GM21390 (cell line): ENCODE results near the gene ZNRD2.
A peak's percentile ranks its signal among the peaks of the same experiment; 100 is the strongest.

Experiments
- ATAC-seq: cut with Tn5 transposase; IDR thresholded peaks from one replicate; pipeline ENCODE4 v1.9.1; 2021; ENCODE audit not compliant: unreplicated experiment

The ZNRD2 gene

DNA sequence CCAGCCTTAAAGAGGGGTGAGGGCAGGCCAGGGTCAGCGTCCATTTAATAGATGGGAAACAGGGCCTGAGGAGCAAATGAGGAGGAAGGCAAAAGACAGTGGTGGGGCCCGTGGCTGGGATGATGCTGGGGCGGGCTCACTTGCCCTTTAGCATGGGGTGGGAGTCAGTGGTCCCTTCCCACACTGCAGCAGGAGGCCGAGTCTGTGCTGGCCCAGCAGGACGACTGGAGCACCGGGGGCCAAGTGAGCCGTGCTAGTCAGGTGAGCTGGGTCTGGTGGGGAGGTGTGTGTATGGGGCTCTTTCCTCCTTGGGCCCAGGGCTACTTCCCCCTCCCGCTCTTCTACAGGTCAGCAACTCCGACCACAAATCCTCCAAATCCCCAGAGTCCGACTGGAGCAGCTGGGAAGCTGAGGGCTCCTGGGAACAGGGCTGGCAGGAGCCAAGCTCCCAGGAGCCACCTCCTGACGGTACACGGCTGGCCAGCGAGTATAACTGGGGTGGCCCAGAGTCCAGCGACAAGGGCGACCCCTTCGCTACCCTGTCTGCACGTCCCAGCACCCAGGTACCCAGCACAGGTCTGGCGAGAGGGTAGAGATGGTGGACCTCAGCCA is 32.6 kb upstream of the ZNRD2 start:
- ATAC-seq, result no peak

DNA sequence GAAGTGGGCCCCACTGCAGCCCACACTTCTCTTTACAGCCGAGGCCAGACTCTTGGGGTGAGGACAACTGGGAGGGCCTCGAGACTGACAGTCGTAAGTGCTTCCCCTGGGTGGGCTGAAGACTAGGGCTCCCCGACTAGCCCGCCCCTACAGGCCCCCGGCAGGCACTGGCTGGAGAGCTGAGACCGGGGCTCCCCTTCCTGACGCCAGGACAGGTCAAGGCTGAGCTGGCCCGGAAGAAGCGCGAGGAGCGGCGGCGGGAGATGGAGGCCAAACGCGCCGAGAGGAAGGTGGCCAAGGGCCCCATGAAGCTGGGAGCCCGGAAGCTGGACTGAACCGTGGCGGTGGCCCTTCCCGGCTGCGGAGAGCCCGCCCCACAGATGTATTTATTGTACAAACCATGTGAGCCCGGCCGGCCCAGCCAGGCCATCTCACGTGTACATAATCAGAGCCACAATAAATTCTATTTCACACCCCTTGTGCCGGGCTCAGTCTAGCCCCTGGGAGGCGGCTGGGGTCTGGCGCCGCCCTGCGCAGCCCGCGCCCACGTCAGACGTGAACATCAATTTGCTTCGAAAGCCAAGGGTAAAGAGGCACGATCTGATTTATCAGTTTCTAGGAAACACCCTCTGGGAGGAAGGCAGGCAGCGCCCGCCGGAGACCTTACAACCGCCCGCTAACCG is 31.9 kb upstream of the ZNRD2 start:
- no peak for ATAC-seq

DNA sequence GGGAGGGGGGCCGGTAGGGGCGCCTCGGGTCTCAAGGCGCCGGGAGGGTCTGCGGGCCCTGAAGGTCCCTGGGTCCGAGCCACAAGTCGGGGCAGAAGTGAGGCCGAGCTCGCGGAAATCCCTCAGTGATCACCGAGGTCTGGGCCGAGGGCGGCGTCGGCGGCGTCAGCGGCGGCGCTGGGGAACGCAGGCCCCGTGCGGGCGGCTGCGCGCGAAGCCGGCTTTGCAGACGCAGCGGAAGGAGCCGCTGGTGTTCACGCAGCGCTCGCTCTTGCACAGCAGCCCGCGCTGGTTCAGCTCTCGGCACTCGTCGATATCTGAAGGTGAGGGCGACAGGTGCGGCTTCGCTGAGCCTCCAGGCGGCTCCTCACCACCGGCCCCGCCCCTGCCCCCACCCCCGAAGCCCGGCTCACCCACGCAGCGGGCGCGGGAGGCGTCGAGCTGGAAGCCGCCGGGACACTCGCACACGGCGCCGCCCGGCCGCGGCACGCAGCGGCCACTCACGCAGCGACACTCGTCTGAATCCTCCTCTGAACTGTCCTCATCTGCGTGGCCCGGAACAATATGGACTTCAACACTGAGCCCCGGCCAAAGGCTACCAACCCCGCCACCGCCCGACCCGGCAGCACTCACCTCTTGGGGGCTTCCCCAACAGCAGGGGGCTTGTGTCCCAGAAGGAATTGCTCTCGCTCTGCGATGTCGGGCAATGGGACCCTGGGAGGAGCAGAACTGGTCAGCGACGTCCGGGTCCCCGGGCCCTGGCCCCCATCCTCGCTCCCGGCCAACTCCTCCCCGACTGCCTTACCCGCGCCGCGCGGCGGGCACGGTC is 31.1 kb upstream of the ZNRD2 start:
- no peak for ATAC-seq

DNA sequence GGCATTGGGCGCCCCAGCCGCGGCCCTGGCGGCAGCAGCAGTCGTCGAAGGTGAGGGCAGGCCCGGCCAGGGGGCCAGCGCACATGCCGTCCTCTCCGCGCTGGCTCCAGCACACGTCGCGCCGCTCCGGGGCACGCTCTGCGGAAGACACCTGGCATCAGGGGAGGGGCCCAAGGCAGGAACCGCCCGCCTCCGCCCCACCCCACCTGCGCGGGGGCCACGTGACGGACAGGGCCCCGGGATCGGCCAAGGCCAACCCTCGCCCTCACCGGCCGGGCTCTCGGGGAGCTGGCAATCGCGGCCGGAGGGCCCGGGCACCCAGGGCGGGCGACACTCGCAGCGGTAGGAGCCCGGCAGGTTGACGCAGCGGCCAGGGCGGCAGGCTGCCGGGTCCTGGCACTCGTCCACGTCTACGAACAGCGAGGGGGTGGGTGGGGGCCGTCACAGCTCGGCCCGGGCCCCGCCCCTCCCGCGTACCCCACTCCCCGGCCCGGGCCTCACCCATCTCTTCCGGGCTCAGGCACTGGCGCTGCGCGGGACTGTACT is 30.5 kb upstream of the ZNRD2 start:
- peak; percentile 48 for ATAC-seq

DNA sequence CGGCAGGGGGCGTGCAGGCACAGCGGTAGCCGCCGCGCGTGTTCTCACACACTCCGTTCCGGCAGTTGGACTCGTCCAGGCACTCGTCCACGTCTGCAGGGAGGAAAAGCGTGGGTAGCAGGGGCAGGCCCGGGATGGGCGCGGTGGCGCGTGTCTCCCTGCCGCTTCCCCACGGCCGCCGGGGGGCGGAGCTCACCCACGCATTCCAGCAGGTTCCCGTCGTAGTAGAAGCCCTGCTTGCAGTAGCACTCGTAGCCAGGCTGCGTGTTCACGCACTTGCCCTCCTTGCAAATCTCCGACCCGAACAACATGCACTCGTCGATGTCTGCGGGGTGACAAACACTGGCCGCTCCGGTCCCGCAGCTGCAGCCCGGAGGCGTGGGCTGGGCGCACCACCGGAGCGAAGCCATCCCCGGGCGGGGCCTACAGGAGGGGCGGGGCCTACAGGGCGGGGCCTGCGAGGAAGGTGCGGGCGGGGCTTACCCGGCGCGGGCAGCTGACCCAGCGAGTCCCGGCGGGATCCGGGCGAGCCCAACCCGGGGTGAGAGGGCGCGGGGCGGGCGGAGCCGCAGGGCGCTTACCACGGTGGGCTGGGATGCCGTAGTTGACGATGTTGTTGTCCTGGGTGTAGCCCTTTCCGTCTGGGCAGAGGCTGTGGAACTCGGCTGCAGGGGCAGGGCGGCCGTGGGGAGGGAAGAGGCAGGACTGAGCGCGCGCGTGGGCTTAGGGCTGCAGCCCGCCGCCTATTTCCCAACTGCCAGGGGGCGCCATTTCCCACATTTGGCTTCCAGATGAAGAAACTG is 29.8 kb upstream of the ZNRD2 start:
- ATAC-seq, result peak; percentile 50

DNA sequence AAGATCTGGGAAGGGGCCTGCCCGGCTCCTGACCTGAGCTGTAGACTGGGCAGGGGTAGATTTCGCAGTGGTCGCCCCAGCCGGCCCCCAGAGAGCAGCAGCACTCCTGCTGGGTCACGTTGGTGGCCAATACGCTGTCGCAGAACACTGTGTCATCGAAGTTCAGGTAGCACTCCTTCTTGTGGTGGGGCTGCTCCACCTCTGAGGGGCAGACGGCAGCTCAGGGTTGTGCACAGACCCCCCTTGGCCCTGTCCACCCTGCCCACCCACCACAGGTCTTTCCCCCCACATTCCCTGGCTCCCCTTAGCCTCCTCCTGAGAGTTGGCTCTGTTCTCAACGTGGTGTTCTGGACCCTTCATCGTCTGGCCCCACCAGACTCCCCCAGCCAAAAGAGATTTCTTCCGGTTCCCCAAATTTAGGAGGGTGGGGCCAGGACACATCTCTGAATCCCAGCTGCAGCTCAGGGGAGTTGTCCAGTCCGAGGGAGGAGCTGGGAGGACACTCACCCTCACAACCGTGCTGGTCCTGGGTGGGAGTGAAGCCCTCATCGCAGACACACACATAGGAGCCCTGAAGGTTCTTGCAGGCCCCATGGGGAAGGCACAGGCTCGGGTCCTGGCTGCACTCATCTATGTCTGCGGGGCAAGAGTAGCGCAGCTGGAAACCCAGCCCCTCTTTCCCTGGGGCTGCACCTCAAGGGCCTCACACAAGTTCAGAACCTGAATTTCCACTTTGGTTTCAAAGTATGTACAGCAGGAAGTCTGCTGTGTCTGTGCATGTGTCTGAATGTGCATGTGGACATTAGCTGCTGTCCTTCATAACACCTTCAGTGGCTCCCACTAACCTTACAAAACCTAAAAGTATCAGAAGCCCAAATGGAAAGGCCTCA is 28.9 kb upstream of the ZNRD2 start:
- no peak for ATAC-seq

DNA sequence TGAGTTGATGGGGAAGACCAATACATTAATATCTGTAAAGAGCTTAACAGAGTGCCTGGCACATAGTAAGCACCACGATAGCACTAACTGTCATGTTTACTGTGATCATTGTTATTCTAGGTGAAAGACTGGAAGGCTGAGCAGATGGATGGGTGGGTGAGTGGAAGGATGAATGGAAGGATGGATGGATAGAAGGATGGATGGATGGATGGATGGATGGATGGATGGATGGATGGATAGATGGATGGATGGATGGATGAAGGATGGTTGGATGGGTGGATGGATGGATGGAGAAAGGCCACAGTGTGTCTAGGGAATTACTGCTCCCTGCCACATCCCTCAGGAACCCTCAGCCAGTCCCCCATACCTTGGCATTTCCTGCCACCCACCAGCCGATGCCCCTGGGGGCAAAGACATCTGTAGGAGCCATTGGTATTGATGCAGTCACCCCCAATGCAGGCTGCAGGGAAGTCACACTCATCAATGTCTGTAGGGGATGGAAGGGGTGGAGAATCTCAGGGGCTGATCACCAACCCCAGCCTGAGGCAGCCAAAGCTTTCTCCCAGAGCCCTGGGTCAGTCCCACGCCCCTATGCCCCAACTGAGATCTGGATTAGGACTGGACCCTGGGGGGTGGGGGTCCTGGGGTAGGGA is 27.4 kb upstream of the ZNRD2 start:
- no peak for ATAC-seq

DNA sequence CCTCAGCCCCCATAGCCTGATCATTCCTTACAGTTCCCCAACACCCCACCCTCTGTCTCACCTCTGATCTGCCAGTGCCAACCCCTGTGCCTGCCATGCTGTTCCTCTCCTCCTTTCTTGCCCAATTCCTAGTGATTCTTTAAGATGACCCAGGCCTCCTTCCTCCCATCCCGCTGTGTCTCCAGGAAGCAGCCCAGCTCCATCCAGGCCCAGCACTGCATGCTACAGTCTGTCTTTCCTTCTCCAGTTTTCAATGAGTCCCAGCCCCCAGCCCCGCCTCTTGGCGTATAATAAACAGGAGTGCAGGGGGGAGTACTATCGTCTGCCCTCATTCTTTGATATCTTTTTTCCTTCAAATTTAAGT is 24.4 kb upstream of the ZNRD2 start:
- no peak for ATAC-seq

DNA sequence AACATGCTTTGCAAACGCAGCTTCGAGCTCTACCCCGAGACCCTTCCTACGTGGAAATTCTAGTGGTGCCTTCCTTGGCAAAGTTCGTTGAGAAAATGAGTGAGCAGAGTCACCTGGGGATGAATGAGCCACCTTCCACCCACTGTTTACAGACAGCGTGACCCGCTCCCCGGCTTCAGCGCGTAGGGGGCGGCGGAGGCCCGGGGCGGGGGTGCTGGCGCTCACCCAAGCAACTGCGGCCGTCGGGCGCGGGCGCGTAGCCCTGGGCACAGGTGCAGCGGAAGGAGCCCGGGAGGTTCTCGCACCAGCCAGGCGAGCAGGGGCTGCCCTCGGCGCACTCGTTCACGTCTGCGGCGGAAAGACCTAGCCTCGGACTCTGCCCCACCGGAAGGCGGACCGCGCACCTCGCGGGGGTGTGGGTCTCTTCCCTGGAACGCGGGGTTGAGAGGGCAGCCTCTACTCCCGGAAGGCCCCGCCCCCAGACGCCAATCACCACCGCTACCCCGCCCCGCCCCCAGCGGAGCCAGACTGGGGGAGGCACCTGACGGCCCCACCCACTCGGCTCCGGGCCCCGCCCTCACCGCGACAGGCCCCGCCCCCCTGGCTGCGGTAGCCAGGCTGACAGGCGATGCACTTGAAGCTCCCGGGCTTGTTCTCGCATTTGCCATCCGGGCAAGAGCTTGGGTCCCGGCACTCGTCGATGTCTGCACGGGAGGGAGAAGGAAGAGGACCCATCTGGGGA is 23.9 kb upstream of the ZNRD2 start:
- peak; percentile 60 for ATAC-seq

DNA sequence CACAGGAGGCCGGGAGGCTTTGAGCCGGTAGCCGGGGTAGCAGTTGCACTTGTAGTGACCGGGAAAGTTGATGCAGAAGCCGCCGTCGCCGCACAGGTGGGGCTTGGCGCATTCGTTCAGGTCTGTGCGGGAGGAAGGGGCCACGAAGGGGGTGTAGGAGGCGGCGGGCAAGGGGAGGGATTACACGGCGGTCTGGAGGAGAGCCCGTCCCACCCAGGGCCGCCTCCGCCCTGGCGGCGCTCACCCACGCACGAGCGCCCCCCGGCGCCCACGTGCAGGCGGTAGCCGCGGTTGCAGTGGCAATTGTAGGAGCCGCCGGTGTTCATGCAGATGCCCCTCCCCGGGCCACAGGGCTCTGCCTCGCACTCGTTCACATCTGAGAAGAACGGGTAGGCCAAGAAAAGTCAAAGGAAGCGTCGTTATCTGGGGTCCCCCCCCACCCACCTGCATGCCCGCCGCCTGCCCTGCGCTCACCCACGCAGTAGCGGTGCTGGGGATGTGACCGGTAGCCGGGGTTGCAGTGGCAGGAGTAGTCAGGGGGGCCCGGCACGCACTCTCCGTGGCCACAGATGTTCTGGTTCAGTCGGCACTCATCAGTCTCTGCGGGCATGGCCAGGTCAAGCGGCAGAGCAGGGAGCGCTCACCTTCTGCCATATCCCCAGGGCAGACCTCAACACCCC is 22.7 kb upstream of the ZNRD2 start:
- no peak for ATAC-seq

DNA sequence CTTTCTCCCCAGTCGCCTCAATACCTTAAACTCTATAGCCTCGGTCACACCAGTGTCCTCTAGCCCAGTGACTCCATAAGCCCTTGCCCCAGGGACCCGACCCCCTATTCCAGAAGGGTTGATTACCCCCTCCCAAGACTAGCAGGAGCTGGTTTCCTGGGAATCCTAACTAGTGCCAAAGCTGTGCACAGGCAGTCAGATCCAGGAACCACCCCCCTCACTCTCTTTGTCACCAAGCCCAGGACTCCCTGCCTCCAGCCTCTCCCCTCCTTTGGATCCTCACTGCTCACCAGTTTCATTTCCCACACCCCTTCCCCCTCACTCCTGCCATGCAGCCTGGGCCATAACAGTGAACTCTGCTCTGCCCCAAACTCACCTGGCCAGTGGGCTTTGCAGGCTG is 21.9 kb upstream of the ZNRD2 start:
- ATAC-seq, result no peak

DNA sequence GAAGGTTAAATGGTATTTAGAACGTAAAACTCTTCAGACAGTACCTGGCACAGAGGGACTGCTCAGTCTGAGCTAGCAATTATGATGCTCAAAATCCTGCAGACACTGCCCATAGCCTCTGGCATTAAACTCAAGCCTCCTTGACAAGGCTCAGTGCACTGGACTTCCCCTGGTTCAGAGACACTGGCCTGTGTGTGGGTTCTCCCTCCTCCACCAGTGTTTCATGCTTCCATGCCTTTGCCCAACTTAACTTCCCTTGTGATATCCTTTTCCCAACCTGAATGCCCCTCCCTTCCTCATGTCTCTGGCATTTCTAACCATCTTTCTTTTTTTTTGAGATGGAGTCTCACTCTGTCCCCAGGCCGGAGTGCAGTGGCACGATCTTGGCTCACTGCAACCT is 21.2 kb upstream of the ZNRD2 start:
- no peak for ATAC-seq

DNA sequence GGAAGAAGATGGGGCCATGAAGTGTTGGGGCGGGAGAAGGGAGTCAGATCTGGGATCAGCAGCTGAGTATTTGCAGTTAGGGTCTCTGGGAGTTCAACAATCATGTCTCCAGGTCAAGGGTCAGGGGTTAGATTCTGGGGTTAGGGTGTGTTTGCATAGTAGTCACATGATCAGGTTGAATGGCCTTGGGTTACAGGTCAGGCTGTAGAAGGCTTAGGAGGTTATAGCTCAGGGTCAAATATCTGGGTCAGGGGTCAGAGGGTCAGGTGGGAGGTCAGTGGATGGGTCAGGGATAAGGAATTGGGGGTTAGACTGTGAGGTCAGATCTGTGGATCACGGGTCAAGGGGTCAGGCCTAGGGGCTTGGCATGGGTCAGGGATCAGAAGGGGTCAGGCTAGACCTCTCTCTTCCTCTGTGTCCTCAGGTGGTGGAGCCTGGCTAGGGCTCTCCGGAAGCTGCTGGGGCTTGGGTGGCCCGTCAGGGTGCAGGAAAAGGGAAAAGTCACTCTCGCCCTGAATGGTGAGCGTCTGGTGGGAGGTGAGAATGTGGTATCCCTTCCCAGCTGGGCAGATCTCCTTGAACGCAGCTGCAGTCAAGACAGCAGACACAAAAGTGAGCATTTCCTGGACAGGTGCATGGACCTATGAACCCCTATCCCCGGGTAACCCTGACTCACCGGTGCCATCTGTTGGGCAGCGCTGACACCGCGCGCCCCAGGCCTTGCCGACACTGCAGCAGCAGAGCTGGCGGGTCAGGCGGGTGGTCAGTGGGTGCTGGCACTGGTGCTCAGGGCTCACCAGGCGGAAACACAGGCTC is 18.5 kb upstream of the ZNRD2 start:
- ATAC-seq, result no peak

DNA sequence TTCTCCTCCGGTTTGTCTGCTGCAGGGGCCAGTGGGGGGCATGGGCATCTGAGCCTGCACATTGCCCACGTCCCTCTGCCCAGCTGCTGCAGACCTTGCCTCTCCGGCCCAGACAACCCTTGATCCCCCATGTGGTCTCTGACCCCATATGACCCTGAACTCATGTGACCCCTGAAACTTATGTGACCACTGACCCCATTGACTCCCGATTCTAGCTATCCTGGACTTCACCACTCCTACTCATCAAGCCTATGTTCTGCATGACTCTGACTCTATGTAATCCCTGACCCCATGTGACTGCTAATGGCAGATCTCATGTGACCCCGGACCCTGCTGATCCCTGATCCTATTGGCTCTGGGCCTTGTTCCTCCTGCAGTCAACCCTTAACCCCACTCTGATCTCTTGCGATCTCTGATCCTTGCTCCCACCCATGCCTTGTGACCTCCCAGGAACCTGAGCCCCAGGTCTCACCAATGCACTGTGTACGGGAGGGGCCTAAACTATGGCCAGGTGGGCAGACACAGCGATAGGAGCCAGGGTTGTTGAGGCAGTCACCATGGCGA is 17.8 kb upstream of the ZNRD2 start:
- no peak for ATAC-seq

DNA sequence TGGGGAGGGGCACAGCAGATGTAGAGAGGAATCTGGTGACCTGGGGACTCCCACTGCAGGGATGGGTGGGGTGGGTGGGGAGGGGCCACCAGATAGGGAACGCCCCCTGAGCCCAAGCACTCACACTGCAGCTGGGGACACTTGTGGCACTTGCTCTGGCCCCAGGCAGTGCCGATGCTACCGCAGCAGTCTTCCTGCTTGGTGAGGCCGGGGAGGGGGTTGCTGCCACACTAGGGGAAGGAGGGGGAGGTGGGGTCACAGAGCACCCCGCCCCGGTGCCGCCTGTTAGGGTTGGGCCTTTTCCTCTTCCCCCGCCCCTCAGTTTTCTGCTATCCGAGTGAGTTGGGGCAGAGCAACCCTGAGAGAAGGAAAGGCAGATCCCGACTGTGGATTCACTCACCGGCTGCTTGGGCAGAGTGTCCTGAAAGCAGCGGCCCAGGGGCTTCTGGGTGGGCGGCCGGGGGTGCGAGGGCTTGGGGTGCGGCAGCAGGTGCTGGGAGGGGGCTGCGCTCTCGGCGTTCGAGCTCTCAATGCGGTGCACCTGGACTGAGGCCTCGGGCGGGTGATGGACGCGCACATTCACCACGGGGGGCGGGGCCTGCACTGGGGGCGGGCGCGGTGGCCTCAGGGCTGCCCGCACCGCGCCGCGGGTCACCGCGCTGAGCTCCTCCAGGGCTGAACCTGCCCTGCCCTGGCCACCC is 16.8 kb upstream of the ZNRD2 start:
- ATAC-seq, result no peak

DNA sequence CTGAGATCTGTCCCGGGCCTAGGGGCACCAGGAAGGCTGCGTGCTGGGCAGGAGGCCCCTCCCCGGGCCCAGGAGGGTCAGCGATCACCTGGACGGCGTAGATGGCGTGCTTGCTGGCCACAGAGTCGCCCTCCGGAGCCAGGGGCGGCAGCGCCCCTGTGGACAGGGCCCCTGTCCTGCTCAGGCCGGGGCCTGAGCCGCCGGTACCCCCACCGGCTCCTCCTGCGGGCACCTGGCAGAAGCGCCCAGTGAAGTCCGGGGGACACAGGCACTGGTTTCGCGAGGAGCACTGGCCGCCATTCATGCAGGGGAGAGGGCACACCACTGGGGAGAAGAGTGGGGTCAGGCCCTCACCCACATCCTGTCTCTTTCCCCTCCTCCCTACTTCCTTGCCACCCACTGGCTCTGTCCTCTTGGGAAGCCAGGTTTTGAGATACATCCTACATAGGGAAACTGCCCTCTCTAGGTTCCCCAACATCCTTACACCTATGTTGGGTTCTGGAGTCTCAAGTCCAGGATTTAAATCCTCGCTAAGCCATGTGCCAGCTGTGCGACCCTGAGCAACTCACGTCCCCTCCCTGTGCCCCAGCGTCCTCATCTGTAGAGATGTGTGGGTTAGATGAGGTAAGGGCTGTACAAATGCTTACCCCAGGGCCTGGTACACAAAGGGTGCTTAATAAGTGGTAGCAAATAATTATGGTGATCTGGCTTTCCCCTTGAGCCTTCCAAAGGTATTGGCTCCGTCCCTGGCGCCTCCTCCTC is 16.0 kb upstream of the ZNRD2 start:
- no peak for ATAC-seq
